ENCODE measurements around the gene SNAP25.

GRCh38 chr20:10231290-10231689 lies 12.7 kb downstream of the SNAP25 start:
- TF ChIP-seq CTCF (IDR thresholded peaks at IDR 0.05) = no peak
- TF ChIP-seq POLR2A (IDR thresholded peaks at IDR 0.05) = no peak
